PC-9 (cell line): ENCODE results near the gene PPM1N.

Experiments used
- EZH2 ChIP-seq: fragments of 200-600 bp; sonication (generic); IDR thresholded peaks from 2 replicates; pipeline ENCODE4 v1.8.0; 2017; ENCODE audit warnings: antibody characterized with exemption, low read depth
- TF ChIP-seq, protein P1 (sequence below): fragments of 200-600 bp; sonication (generic); conservative IDR thresholded peaks from 2 replicates; pipeline ENCODE4 v1.6.1; 2017; ENCODE audit warnings: mixed run types, antibody characterized with exemption, mild to moderate bottlenecking, moderate library complexity

DNA sequence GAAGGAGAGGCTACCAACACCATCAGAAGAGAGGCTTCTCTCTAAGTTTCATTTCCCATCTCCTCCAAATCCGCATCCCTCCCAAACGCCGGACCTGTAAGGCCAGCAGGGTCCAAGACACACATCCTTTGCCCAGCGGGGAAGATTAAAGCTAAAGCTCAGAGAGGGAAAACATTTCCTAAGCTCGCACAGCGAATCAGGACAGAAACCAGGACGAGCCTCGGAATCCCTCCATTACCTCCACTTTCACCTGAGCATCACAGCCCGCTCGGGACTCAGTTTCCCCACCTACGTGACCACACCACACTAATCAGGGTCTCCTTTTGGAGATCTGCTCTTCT, 31.2 kb upstream of the PPM1N start:
- TF ChIP-seq, protein P1, sequence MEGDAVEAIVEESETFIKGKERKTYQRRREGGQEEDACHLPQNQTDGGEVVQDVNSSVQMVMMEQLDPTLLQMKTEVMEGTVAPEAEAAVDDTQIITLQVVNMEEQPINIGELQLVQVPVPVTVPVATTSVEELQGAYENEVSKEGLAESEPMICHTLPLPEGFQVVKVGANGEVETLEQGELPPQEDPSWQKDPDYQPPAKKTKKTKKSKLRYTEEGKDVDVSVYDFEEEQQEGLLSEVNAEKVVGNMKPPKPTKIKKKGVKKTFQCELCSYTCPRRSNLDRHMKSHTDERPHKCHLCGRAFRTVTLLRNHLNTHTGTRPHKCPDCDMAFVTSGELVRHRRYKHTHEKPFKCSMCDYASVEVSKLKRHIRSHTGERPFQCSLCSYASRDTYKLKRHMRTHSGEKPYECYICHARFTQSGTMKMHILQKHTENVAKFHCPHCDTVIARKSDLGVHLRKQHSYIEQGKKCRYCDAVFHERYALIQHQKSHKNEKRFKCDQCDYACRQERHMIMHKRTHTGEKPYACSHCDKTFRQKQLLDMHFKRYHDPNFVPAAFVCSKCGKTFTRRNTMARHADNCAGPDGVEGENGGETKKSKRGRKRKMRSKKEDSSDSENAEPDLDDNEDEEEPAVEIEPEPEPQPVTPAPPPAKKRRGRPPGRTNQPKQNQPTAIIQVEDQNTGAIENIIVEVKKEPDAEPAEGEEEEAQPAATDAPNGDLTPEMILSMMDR, result no peak
- no peak for TF ChIP-seq EZH2
